H54 (cell line): ENCODE results near the gene GMDS.

ENCODE experiments used
- DNase-seq: peaks from one replicate; pipeline ENCODE4 v3.0.0; 2011; ENCODE audit warnings: low spot score, mixed read lengths; ENCODE audit not compliant: insufficient read length
- FAIRE-seq: peaks from 3 replicates; lab custom pipeline; 2011; peaks lifted over from hg19 to GRCh38; lab: Jason Lieb, UNC
- POLR2A ChIP-seq: IDR thresholded peaks from 2 replicates; pipeline ENCODE4 v1.6.1; 2011; ENCODE audit warnings: low read depth, mild to moderate bottlenecking, low read length

The GMDS gene

DNA sequence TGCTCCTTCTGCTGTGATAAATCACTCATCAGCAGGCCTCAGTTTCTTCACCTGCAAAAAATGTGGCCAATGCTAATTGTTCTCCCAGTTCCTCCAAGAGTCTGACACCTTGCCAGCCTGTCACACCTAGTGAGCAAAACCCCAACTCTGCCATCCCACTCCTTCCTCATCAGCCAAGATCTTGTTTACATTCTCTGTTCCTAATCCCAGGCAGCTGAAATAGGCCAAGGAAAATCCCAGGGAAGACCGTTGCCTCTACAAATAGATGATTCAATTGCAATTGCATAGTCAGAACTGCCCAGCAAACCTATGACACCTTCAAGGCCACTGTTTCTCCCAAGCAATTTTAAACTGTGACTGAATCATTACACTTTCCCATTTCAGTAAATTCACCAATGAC, 78.7 kb downstream of the GMDS start:
- no peak for FAIRE-seq
- DNase-seq = no peak
- TF ChIP-seq POLR2A = no peak

DNA sequence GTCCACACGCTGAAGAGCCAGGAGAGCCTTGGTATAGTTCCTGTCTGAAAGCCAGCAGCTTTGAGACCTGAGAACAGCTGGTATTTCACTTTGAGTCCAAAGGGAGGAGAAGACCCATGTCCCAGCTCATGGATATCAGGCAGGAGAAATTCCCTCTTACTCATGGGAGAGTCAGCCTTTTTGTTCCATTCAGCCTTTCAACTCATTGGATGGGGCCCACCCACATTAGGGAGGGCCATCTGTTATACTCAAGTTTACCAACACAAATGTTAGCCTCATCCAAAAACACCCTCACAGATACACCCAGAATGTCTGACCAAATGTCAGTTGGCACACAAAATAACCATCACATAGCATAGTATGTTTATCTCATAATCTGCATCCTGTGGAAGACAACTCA, 80.1 kb downstream of the GMDS start:
- FAIRE-seq = no peak
- DNase-seq = no peak
- TF ChIP-seq POLR2A = no peak

DNA sequence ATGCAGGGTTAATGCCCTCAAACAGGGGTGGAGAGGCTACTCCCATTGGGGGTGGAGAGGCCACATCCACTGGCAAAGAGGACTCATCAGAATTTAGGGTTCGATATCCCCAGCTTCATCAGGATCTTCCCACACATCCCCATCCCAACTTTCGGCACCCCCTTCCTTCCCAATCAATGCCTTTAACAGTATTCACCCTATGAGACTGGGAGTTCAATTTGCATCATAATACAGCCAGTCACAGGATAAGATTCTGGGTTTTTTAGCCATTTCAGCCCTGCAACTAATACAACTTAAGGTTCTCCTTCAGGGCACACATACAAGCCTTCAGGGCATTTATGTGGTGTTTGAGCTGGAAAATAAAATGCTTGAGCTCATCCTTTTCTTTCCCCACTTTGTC, 80.9 kb downstream of the GMDS start:
- FAIRE-seq = no peak

DNA sequence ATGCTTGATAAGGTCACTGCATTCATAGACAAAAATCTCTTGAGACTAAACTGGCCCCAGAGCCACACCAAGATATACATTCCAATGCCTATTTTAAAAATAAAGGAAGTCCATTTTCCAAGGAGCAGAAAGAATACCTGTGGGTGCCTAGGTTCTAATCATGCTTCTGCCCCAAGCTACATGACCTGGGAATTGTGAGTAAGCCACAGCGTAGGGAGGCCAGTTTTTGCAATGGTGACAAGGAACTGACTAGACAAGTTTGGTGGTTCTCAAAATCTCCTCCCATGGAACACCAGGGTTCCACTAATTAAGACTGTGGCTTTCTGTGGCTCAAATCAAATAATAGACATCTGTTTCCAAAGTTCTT, 83.3 kb downstream of the GMDS start:
- DNase-seq (no peak), FAIRE-seq (no peak)
- no peak for TF ChIP-seq POLR2A

More for the DNA sequence above, 80.9 kb downstream of the GMDS start:
- no peak for DNase-seq
- no peak for TF ChIP-seq POLR2A

DNA sequence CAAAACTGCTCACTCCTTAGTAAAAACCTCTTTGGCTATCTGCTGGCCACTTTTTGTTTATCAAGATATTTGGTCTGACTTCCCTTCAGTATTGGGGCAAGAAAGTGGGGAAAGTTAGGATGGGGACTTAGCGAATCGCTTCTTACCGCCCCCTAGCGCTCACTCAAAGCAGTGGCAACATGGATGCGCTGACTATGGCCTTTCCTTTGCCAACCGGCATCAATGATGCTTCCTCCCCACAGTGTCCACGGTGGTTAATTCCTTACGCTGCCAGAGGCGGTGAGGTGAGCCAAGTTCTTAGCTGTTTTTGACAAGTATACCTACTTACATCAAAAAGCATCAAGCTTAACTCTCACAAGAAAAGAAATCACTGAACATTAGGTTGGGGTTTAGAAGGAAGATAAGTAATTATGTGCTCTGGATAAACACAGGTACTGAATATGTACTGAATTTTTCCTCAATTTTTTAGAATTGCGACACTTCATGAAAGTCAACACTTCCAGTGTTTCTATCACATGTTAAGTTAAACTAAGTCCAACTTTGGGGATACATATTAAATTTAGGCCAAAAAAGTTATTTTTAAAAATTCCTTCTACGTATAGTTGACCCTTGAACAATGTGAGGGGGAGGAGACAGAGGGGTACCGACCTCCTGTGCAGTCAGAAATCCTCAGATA, 86.7 kb downstream of the GMDS start:
- FAIRE-seq = no peak
- no peak for DNase-seq
- no peak for TF ChIP-seq POLR2A

DNA sequence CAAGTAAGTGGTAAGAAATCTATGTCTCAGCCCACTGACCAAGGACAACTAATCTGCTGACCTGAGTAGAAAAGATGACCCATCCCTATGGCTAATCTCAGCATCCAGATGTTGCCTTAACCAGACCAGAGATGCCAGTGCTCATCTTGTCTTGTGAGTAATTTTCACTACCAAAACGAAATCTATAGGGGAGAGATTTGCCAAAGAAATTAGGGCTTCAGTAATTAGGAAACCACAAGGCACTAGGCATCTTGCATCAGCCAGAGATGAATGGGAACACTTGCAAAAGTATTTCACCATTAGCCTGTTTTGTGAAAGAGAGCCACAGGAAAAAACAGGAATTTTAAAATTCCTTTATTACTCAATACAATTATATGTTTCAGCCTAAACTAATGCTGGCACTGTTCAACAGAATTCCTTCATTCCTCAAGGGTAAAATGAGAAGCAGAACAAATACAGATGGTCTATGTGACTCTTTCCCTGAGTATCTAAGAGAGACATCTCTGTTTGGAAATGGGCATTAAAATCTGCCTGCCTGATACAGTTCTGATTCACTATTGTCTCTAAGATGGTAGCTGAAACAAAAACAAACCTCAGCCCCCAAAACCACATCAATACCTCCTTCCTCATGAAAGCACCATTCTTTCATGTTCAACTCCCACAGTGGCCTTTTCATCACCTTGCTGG, 87.8 kb downstream of the GMDS start:
- FAIRE-seq = no peak
- TF ChIP-seq POLR2A = no peak
- DNase-seq = no peak

DNA sequence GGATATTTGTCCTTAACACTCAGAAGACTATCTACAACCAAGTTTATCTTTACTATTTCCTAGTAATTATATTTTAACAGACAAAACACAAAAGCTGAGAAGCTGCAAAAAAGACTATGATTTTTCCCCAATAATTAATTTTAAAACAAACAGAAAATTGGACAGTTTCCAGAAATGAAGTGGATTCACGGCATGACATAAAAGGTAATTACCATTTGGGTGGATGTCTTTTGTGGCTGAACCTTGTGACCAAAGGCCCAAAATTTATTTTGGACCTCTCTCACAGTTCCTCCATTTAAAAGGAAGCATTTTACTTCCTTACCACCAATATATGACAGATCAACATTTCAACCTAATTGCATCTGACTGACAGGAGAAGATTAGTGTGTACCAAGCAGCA, 90.2 kb downstream of the GMDS start:
- DNase-seq = no peak
- TF ChIP-seq POLR2A = no peak
- FAIRE-seq = no peak

DNA sequence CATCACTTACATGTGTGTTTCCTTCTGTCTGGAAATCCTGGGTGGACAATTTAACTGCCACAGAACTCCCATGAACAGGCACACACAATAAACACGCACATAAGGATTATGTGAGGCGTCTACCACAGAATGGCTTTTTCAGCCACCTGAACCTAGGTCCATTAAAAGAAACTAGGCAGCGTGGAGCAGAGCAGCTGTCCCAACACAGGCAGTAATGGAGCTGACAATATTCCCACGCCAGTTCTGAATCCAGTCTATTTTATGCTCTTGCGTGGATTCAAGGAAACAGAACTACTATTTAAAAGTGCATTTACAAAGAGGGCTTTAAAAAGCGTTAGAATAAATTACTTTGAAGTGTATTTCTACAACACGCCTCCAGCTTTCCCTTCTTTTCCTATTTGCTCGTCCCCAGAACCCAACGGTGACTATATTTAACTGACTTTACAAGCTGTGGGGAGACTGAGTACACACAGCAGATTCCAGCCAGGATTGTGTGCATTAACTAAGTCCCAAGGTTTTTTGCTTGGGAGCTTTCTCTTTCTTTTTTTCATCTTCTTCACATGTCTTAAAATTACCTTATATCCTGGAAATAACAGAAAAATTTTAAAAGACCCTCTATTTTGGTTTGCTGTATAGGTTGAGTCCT, 95.9 kb downstream of the GMDS start:
- TF ChIP-seq POLR2A = no peak
- FAIRE-seq (no peak), DNase-seq (no peak)

DNA sequence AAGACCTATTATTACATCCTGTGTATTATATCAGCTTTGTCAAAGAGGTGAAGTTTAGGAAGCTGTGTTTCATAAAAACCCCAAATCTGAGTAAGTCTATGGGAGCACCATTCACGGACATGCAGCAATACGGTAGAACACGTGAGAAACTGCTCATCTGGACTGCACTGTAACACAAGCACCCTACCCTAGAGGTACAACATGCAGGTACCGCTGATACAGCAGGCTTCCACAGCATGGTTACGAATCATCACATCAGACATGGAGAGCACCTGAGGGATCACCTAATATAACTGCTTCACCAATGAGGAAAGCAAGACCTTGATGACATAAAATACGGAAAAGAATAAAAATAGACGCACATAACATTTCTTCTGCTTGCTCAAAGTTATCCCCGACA, 96.7 kb downstream of the GMDS start:
- no peak for TF ChIP-seq POLR2A
- no peak for DNase-seq
- FAIRE-seq = no peak

DNA sequence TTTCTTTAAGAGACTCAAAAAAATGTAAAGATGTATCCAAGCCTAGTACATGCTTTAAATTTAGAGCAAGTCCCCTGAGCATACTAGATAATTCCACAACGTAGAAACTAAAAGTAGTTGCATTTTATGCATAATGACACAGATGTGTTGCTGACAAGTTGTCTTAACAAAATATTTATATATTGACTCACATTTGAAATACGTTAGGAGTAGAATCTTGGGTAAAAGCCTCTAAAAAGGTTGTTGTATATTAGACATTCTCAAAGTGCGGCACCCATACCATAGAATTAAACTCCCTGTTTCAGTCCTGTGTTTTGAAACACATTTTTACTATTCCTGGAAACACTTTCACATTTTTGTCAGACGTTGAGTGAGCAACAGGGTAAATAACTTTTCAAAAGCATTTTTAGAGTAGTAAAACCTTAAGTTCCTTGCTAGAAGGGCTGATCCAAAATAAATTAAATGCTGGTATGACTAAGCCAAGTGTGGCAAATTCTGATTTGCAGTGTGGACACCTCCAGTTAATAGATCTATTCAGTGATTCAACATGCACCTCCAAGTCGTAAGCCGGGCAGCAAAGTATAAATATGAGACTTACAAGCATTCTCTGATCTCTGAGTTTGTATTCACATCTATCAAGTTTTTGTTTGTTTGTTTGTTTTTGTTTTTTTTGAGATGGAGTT, 97.5 kb downstream of the GMDS start:
- FAIRE-seq (no peak), DNase-seq (no peak)
- no peak for TF ChIP-seq POLR2A

DNA sequence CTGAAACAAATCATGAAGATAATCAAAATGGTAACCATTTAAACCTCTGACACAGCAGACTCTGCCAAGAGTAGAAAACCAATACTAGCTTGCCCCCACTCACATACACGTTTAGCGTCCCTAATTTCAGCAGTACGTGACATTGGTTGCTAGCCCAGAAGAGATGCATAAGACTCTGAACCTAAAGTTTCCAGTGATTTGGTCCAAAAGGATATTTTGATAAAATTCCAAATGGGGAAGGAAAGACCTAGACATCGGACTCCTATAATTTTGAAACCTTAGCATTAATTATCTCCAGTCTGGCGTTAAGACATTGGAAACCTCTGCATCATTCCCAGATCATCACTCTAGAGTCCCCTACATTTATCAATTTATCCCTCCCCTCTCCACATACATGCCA, 98.1 kb downstream of the GMDS start:
- no peak for TF ChIP-seq POLR2A
- FAIRE-seq (no peak), DNase-seq (no peak)

DNA sequence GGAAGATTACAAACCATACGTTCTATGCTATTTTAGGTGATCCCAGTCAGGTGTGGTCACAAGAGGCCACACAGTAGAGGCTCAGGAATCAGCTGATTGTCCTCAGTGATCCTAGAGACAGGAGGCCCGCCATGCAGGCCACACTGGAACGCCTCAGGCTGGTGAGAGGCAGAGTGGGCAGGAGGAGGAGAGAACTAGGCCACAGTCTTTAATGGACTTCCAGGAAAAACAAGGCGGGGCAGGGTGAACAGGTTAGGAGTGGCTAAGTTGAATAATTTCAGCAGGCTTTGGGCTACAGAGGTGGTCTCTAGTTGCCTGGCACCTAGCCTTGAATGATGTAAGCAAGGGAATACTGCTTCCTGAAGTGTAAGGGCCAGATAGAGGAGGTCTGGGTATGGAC, 101.2 kb downstream of the GMDS start:
- TF ChIP-seq POLR2A = no peak
- FAIRE-seq (no peak), DNase-seq (no peak)

DNA sequence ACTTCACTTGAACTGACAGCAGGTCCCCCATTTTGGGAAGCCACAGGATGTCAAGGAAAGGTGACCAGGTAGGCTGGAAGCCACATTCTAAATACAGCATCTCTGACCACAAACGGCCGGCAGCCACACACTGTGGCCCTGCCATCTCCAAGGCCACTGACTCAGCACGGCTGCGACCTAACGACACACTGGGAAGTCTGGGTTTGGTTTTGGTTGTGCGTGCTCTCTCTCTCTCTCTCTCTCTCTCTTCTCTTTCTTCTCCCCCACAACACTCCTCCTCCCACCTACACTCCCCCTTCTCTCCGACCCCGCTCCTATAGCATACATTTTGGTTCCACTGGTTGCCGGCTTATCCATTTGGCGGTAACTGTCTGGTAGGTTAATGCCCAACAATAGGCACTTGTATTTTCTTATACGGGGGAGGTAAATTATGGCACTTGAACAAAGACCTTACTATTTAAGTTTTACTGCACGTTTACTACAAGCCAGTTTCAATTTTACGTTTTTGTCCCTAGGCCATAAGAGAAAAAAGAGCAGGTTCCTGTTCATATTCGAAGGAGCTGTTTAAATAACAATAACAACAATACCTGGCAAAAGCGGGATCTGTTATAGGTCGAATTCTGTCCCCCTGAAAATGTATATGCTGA, 103.6 kb downstream of the GMDS start:
- FAIRE-seq = no peak
- TF ChIP-seq POLR2A = no peak
- DNase-seq = no peak

DNA sequence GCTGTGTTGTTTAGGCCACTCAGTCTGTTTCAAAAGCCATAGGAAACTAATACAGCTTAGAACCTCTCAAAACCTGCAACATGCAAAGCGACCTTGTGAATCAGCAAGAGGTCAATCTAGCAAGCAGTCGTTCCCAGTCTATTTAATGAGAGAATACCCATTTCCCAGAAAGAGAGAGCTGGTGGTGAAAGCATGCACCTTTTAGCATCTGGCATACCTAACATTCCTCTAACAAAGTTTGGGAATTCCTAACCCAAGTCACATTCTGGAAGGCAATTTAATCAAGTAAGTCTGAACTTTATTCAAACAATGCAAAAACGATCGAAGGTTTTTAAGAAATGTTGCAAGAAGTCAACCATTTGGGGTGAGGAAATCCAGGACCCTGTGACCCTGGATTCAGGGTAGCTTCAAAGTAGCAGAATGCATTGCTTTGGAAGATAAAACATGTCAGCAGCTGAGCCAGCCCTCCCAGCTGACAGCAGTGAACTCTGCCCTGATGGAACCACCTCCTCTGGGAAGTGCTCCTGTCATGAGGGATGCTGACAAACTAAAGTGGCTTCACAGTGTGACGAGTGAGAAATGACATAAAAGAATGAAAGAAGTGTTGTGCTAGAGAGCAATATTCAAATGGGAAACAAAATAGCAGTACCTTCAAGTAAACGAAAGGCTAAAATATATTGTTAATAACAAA, 104.8 kb downstream of the GMDS start:
- no peak for DNase-seq
- FAIRE-seq = no peak
- TF ChIP-seq POLR2A = no peak
